ENCODE results near the gene LMX1B. TPM values are rescaled to one million over a fixed set of nuclear protein-coding genes. Genes with fewer than 3 reads are reported as not detected.

LMX1B gene
- total RNA-seq, 1 experiment from 2014 or later, result 11.3 TPM

GRCh38 chr9:126633881-126634558, 20.3 kb downstream of the LMX1B start:
- no peak overlapping the region for H2AFZ ChIP-seq (ENCODE audit: low read depth, low read length, poor library complexity, severe bottlenecking)
- no peaks in the 10 kb centered on the region for H3K27me3 ChIP-seq (ENCODE audit: insufficient read depth, low read length)
- no TSS peak for BruUV-seq (replicated peaks)
- no peak overlapping the region for H3K27ac ChIP-seq (ENCODE audit: low read depth, low read length)
- H3K4me3 ChIP-seq (replicated peaks in 1 of 2; ENCODE audit: low read depth in 1 of 2, low read length in 2 of 2), result no peak overlapping the region
- RAD21 ChIA-PET (ENCODE audit: low non-redundant PET in 1 of 2, low total read pairs in 2 of 2, uncharacterized antibody in 2 of 2, unreplicated experiment in 2 of 2), result no interaction called here
- DNase-seq (ENCODE audit: low read depth, low spot score), result no peak
- H3K4me1 ChIP-seq (ENCODE audit: control insufficient read depth in 1 of 2, insufficient read depth in 2 of 2, low read length in 2 of 2), result peaks cover 0 to 2% of the 10 kb centered on the region in 2 experiments; a peak in 1 of 4 replicates
- no peaks in the 10 kb centered on the region for H3K79me2 ChIP-seq (ENCODE audit: insufficient read depth, low read length)
- POLR2A ChIA-PET, result no interaction called here
- ATAC-seq, result no peak
- H3K9ac ChIP-seq (ENCODE audit: low read length), result no peak overlapping the region
- no peaks in the 10 kb centered on the region for H4K20me1 ChIP-seq (ENCODE audit: insufficient read depth)
- no peaks in the 10 kb centered on the region for H3K9me3 ChIP-seq (ENCODE audit: control insufficient read depth in 1 of 2, insufficient read depth in 1 of 2, low read depth in 1 of 2, low read length in 2 of 2)
- no peaks in the 10 kb centered on the region for H3K36me3 ChIP-seq (ENCODE audit: control insufficient read depth in 1 of 2, insufficient read depth in 2 of 2, low read length in 2 of 2)
- intact Hi-C loops (cut with micrococcal nuclease), result no loop called here
- no peaks in the 10 kb centered on the region for H3K9me2 ChIP-seq (ENCODE audit: insufficient read depth)
- no peak for TF ChIP-seq SRF (IDR thresholded peaks at IDR 0.05; ENCODE audit: low read depth)
- no peak for TF ChIP-seq JUND (IDR thresholded peaks at IDR 0.05)
- TF ChIP-seq CBX3 (IDR thresholded peaks at IDR 0.05; ENCODE audit: low read depth), result no peak
- TF ChIP-seq POLR2A (IDR thresholded peaks at IDR 0.05; ENCODE audit: borderline replicate concordance, extremely low read depth, insufficient read depth, insufficient read length), result no peak
- TF ChIP-seq SP1 (IDR thresholded peaks at IDR 0.05; ENCODE audit: low read depth), result no peak
- no peak for TF ChIP-seq ZFX (IDR thresholded peaks at IDR 0.05)
- TF ChIP-seq RAD21 (IDR thresholded peaks at IDR 0.05; ENCODE audit: low read depth), result no peak
- no peak for TF ChIP-seq ATF3 (IDR thresholded peaks at IDR 0.05)
- no peak for TF ChIP-seq FOSL1 (IDR thresholded peaks at IDR 0.05; ENCODE audit: low read depth)
- no peak for TF ChIP-seq ZBTB33 (IDR thresholded peaks at IDR 0.05; ENCODE audit: extremely low read depth, insufficient replicate concordance, low read length)
- TF ChIP-seq ZNF274 (IDR thresholded peaks at IDR 0.05; ENCODE audit: low read depth, low read length), result no peak
- TF ChIP-seq CEBPB (IDR thresholded peaks at IDR 0.05; ENCODE audit: low read depth), result no peak
- no peak for TF ChIP-seq EZH2 (IDR thresholded peaks at IDR 0.05)
- TF ChIP-seq EZH2phosphoT487 (IDR thresholded peaks at IDR 0.05; ENCODE audit: borderline replicate concordance), result no peak
- no peak for TF ChIP-seq MAX (IDR thresholded peaks at IDR 0.05)
- TF ChIP-seq CTCF (IDR thresholded peaks at IDR 0.05 in 2 of 3, conservative IDR thresholded peaks at IDR 0.05 in 1 of 3; ENCODE audit: borderline replicate concordance in 1 of 3, insufficient read depth in 1 of 3, low read depth in 2 of 3, low read length in 2 of 3), result no peak
- no peak for TF ChIP-seq SIN3A (IDR thresholded peaks at IDR 0.05; ENCODE audit: low read depth)
- CTCF ChIA-PET, result no interaction called here
- no peak overlapping the region for H3K4me2 ChIP-seq (ENCODE audit: low read length)

Measured in HCT116 (cell line).